GM20000 (cell line): ENCODE data around the gene CACNA1H.

Source experiments
- DNase-seq: peaks from one replicate; pipeline ENCODE4 v3.0.0; 2012; ENCODE audit warnings: low spot score
- CTCF ChIP-seq: IDR thresholded peaks from 2 replicates; pipeline ENCODE4 v1.5.1; 2012; ENCODE audit warnings: mild to moderate bottlenecking, control low read depth; ENCODE audit errors: extremely low read depth, missing control alignments

Gene CACNA1H

GRCh38 chr16:1127971-1128715 is 24.8 kb upstream of the CACNA1H start:
- DNase-seq, result no peak
- TF ChIP-seq CTCF, result no peak

- no peak for DNase-seq
- no peak for TF ChIP-seq CTCF
These were observed 23.6 kb upstream of the CACNA1H start for GRCh38 chr16:1129106-1129960.

GRCh38 chr16:1130382-1130781 is 22.5 kb upstream of the CACNA1H start:
- no peak for TF ChIP-seq CTCF
- DNase-seq, result no peak

GRCh38 chr16:1131378-1131994 is 21.4 kb upstream of the CACNA1H start:
- no peak for DNase-seq
- TF ChIP-seq CTCF, result no peak

GRCh38 chr16:1132431-1132830 is 20.5 kb upstream of the CACNA1H start:
- no peak for TF ChIP-seq CTCF
- no peak for DNase-seq

GRCh38 chr16:1133271-1133670 is 19.6 kb upstream of the CACNA1H start:
- no peak for DNase-seq

More at GRCh38 chr16:1133271-1133670, 19.6 kb upstream of the CACNA1H start:
- TF ChIP-seq CTCF, result no peak
